ENCODE results near the gene SRP9.
"Not testable (repeated sequence)": the region's sequence is repeated elsewhere in the genome, so short reads cannot be mapped to it uniquely, and the experiment has no call there.

The SRP9 gene

DNA sequence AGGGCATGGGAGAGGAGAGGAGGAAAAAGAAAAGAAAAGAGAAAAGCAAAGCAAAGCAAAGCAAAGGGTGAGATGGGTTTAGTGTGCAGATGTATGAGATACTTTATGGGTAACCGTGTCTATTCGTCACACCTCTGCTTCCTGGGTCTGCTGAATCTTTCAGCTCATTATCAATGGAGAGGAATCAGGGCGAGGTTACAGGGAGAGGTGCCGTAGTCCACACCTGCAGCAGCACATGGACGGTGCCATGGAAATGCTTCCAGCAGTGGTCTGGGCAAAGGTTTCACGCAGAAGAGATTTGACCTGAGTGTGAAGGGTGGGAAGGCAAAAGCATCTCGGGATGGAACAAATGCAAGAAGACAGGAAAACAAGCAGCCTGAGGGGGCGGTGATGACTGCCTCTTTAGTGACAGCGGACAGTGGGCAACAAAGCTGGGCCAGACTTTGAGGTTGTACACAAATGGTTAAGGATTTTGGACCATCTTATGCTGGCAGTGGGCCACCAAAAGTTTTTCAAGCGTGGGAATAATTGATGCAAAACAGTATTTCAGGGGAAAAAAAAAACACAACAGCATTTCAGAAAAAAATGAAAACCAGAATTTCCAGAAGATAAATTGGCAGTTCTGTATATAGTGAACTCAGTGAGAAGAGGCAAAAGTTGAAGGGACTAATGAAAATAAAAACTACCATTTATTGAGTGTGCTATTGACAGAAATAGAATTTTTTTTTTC lies 19.5 kb upstream of the SRP9 start:
- no peak for DNase-seq

- not testable (repeated sequence) for DNase-seq
These were observed 17.7 kb upstream of the SRP9 start for GRCh38 chr1:225759972-225760371.

DNA sequence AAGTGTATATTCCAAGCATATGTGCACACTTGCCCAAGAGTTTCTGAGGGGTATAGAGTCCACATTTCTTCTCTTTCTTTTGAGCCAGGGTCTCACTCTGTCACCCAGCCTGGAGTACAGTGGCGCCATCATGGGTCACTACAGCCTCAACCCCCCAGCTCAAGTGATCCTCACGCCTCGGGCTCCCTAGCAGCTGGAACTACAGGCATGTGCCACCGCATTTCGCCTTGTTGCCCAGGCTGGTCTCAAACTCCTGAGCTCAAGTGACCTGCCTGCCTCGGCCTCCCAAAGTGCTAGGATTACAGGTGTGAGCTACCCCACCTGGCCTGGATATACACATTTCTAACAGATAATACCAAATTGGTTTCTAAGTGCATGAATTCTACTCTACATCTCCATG lies 17.1 kb upstream of the SRP9 start:
- no peak for DNase-seq

DNA sequence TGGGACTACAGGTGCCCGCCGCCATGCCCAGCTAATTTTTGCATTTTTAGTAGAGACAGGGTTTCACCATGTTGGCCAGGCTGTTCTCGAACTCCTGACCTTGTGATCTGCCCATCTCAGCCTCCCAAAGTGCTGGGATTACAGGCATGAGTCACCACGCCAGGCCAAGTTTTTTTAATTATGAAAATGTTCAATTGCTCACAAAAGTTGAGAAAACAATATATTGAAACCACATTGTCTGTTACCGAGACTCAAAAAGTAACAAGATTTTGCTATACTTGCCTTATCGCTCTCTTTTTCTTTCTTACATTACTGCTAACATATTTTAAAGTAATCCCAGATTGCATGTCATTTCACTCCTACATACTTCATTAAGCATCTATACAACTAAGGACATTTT lies 16.2 kb upstream of the SRP9 start:
- DNase-seq = not testable (repeated sequence)

DNA sequence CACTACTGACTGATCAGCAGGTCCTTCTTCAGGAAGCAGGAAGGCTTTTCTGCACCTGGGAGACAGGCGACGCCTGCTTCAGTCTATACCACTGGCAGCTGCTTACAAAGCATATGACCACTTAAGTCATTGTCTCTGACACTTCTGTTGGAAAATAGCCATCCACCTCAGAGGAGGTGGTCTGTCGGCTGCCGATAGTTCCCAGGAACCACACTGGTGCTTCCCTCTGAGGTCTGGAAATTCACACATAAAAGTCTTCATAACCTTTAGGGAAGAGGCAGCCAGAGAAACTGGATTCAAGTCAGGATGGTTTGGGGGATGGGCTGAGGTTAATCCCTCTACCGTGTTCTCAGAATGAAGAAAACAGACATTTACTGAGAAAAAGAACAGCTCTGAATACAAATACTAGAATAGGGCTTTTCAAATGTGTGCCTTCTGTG lies 15.6 kb upstream of the SRP9 start:
- DNase-seq = no peak

- no peak for DNase-seq
These were observed 15.2 kb upstream of the SRP9 start for GRCh38 chr1:225762444-225762843.

GRCh38 chr1:225763716-225764548 lies 13.7 kb upstream of the SRP9 start:
- no peak for DNase-seq

- DNase-seq = no peak
These were observed 11.5 kb upstream of the SRP9 start for GRCh38 chr1:225765982-225766674.

DNA sequence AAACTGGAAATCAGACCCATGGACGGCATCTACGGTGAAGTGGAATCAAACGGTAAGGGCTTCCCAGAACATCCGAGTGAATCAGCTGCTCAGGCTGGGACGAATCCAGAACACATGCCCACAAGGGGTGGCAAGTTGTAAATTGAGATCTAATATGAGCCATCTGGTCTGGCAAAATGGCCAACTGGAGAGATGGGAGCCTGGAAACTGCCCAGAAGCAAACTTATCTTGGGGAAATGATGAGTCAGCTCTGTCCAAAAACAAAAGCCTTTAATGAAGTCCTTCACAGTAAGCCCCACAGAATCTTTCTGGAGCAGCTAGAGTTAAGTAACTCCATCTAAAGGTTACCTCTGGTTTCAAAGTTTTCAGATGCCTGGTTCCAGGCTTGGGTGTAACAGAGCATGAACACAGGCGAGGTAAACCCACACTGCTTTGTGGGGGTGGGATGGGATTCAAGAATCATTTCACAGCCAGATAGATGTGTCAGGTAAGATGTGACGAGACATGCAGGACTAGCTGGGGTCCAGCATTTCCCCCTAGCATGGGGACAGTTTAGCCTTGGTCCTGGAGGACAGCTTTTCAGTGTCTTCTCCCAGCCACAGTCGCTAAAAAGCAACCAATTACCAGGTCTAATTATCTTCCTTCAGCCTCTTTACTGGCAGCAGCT lies 10.5 kb upstream of the SRP9 start:
- no peak for DNase-seq

GRCh38 chr1:225767634-225768540 lies 9.7 kb upstream of the SRP9 start:
- no peak for DNase-seq

DNA sequence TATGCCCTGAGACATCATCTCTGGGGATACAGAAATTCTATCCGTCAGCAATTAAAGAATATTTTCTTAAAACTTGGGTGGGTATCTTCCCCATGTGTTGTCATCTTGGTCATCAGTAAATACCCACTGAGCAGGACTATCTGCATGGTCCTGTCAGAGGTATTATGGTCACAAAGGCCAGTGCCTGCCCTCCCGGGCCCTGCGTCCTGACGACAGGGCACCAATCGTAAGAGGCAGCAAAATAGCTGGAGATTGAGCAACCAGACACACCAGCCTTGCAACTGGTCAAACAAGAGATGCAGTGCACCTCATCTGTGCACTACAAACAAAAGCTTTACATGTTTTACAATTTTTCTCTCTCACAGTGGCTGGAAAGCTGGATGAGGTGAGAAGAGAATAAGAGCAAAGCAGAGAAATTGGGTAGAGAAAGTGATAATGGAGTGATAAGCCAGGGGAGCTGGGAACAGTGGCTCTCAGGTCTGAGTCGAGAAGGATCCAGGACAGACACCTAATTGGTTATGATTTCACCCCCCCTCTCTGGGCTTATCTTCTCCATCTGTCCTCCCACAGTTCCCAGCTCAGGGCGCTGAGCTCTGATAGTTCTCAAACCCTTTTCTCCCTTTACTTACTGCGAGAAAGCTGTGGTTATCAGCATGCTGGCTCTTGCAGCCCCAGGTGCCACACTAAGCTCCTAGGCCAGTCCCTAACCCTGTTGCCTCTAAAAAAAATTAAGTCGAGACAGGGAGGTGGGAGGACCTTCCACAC lies 8.8 kb upstream of the SRP9 start:
- DNase-seq = no peak

DNA sequence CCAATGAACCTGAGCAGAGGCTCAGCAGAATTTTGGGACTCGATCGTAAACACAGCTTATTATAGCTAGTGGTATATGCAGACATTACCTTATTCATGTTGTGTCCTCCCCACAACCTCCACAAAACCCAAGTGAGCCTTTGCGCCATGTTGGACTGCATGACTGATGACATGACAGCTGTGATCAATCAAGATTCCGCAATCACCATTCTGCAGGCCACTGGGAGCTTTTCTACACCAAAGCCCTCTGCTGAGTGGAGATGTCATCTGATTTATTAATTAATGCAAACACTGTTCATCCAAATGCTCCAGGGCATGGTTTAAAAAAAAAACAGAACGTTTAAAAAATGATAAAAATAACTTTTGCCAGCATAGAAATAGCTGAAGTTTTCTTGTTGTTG lies 7.9 kb upstream of the SRP9 start:
- no peak for DNase-seq

- no peak for DNase-seq
These were observed 6.9 kb upstream of the SRP9 start for GRCh38 chr1:225770561-225771248.

- no peak for DNase-seq
These were observed 5.8 kb upstream of the SRP9 start for GRCh38 chr1:225771661-225772322.

DNA sequence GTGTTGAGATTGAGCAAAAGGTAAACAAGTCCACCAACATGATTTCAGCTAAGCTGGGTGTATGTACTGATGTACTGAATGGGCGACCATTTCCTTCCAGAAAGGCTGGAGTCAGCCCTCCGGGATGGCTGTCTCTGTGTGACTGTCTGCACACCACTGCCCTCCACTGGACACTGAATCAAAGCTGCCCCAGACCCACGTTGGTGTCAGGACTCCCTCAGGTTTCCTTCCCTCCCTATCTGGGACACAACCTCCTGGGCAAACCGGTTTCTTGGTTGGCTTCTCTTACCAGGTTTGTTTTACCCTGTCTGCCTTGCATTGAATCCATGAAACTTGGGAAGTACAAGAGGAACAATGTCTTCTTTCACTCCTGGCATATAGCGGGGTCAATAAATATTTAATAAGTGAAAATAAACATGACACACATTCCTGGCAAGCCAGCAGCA lies 5.3 kb upstream of the SRP9 start:
- peak; percentile 43 for DNase-seq

- DNase-seq = no peak
These were observed 4.8 kb upstream of the SRP9 start for GRCh38 chr1:225772848-225773247.

GRCh38 chr1:225774281-225775147 lies 3.1 kb upstream of the SRP9 start:
- no peak for DNase-seq

DNA sequence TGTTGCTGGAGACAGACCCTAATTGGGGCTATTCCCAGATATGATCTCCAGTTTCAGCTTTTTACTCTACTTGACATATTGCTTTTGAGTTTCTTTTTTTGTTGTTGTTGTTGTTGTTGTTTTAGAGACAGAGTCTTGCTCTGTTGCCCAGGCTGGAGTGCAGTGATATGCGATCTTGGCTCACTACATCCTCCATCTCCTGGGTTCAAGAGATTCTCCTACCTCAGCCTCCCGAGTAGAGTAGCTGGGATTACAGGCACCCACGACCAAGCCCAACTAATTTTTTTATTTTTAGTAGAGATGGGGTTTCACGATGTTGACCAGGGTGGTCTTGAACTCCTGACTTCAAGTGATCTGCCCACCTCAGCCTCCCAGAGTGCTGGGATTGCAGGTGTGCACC lies 1.3 kb upstream of the SRP9 start:
- DNase-seq = no peak

- no peak for DNase-seq
These were observed 506 bp upstream of the SRP9 start for GRCh38 chr1:225777058-225777582.
